Endothelial cell of umbilical vein (primary cell): ENCODE data around the gene BABAM2.

ENCODE experiments used
- EZH2 ChIP-seq: IDR thresholded peaks from 2 replicates; pipeline ENCODE4 v1.6.1; 2012; ENCODE audit warnings: borderline replicate concordance, low read depth, mild to moderate bottlenecking, moderate library complexity, low read length, inconsistent platforms; ENCODE audit not compliant: severe bottlenecking
- JUN ChIP-seq: IDR thresholded peaks from 2 replicates; pipeline ENCODE4 v1.6.1; 2011; ENCODE audit warnings: borderline replicate concordance, low read depth; ENCODE audit not compliant: insufficient read length, insufficient read depth
- POLR2A ChIP-seq: IDR thresholded peaks from 2 replicates; pipeline ENCODE4 v1.6.1; 2012; ENCODE audit warnings: low read depth, mild to moderate bottlenecking, control low read depth, low read length
- TF ChIP-seq, protein P1 (sequence below), 2 donors: IDR thresholded peaks; 1 replicate in 1 of 2; 2 replicates in 1 of 2; pipeline ENCODE4 v1.5.1; 2011; ENCODE audit warnings: low read length in 2 of 2, mild to moderate bottlenecking in 2 of 2, moderate library complexity in 2 of 2, control low read depth in 1 of 2, inconsistent platforms in 1 of 2, low read depth in 1 of 2; ENCODE audit not compliant: insufficient read depth in 1 of 2; ENCODE audit errors: extremely low read depth in 1 of 2

DNA sequence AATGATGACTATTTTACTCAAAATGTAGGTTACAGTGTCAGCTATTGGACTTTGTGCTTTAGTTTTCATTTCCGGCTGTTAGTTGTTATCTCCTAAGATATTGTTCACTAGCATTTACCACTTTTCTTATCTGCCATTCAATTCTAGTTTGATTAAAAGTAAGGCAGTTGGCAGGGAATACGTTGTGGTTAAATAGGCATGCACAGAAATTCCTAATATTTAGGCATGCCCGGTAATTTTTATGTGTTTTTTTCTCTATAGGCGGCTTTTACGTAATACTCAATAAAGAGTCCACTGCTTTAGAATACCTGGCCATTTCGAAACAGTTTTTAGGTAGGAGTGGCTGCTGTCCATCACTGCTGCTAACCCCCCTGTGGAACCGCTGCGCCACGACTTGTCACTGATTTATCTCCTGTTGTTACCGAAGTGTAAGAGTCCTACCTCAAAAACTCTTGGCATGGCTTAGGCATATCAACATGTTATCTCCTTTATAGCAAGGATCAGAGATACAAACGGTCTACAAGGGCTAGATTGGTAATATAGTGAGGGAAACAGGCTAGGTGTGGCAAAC lies 39.5 kb downstream of the BABAM2 start:
- TF ChIP-seq, protein P1, sequence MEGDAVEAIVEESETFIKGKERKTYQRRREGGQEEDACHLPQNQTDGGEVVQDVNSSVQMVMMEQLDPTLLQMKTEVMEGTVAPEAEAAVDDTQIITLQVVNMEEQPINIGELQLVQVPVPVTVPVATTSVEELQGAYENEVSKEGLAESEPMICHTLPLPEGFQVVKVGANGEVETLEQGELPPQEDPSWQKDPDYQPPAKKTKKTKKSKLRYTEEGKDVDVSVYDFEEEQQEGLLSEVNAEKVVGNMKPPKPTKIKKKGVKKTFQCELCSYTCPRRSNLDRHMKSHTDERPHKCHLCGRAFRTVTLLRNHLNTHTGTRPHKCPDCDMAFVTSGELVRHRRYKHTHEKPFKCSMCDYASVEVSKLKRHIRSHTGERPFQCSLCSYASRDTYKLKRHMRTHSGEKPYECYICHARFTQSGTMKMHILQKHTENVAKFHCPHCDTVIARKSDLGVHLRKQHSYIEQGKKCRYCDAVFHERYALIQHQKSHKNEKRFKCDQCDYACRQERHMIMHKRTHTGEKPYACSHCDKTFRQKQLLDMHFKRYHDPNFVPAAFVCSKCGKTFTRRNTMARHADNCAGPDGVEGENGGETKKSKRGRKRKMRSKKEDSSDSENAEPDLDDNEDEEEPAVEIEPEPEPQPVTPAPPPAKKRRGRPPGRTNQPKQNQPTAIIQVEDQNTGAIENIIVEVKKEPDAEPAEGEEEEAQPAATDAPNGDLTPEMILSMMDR (IDR thresholded peaks at IDR 0.05; ENCODE audit: extremely low read depth in 1 of 2, insufficient read depth in 1 of 2, low read depth in 1 of 2, low read length in 2 of 2), result no peak
- TF ChIP-seq EZH2 (no peak), POLR2A (no peak), JUN (no peak)
